ENCODE measurements around the gene ETV5.
A peak's percentile ranks its signal among the peaks of the same experiment; 100 is the strongest.

Gene ETV5

DNA sequence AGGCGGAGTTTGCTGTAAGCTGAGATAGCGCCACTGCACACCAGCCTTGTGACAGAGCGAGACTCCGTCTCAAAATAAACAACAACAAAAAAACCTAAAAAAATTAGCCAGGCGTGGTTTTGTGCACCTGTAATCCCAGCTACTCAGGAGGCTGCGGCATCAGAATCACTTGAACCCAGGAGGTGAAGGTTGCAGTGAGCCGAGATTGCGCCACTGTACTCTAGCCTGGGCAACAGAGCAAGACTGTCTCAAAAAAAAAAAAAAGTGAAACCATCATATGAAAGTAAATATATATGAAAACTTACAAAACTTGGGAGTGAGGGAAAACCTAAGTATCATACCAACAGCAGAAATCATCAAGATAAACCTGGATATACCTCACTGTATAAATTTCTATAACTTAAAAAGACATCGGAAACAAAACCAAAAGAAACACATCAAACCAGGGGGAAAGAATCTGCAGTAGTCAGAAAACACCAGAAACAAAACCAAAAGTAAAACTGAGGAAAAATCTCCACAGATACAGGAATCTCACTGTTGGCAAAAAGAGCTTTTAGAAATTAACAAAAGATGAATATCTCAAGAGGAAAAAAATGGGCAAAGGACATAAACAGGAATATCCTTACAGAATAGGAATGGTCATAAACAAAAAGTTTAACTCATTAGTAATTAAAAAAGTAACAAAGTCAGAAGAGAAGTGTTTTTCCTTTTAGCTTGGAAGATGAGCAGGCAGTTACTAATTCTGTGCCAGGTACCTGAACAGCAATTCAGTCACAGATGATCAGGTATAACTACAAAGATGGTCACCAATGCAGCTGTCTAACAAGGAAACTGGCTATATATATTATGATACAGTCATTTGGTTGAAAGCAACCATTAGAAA, 41.3 kb downstream of the ETV5 start:
- no peaks in the 10 kb centered on the region for H3K27me3 ChIP-seq (ENCODE audit: insufficient read depth, low read length)
- H3K4me1 ChIP-seq (ENCODE audit: insufficient read depth, low read length): no peaks in the 10 kb centered on the region
- no peak overlapping the region for H3K9ac ChIP-seq (ENCODE audit: low read depth, low read length)
- H3K4me3 ChIP-seq (ENCODE audit: low read length): no peak overlapping the region
- H3K36me3 ChIP-seq (ENCODE audit: insufficient read depth, low read length): peaks cover 31% of the 10 kb centered on the region
- H3K9me3 ChIP-seq (ENCODE audit: insufficient read depth, low read depth, low read length): no peaks in the 10 kb centered on the region
- 95% methylated on average over 9 of the region's 9 CpGs for WGBS
- no peak overlapping the region for H3K27ac ChIP-seq (ENCODE audit: low read depth, low read length)

DNA sequence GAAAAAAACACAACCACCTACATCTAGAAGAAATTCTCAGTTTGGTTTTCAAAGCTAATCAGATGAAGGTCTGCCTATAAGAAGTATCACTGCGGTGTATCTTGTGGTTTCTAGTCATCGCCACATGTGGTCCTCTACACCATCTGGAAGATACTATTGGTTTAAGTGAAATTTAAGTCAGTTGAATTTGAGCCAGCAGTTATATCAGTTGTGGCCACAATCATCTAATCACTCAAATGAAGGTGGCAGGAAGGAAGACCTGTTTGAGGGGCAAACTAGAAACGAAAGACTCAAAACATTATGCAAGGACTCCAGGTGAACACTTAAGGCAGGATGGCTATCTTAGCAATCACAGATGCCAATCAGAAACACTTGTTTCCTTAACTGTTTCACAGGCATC, 48.7 kb downstream of the ETV5 start:
- no peak overlapping the region for H3K4me3 ChIP-seq (ENCODE audit: low read length)

DNA sequence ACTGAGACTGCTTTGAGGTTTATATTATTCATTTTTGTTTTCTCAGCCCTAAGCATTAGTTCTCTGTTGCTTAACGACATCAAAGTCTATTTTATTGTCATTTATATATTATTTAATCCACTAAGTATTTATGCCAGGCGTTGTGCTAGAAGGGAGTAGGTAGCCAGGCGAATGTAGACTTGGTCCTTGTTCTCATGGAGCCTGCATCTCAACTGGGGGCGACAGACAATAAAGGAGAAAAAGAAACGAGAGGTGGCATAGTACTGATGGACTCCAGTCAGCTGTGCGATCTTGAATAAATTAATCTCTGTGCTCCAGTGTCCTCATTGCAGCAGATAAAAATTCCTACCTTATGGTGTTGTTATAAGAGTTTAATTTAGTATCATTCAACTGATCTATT, 49.7 kb downstream of the ETV5 start:
- peaks cover 25% of the 10 kb centered on the region for H3K4me1 ChIP-seq (ENCODE audit: insufficient read depth, low read length)
- no peaks in the 10 kb centered on the region for H3K27me3 ChIP-seq (ENCODE audit: insufficient read depth, low read length)
- H3K36me3 ChIP-seq (ENCODE audit: insufficient read depth, low read length): peaks cover 66% of the 10 kb centered on the region
- no peak overlapping the region for H3K9ac ChIP-seq (ENCODE audit: low read depth, low read length)
- H3K27ac ChIP-seq (ENCODE audit: low read depth, low read length): no peak overlapping the region
- no peak overlapping the region for H3K4me3 ChIP-seq (ENCODE audit: low read length)
- H3K9me3 ChIP-seq (ENCODE audit: insufficient read depth, low read depth, low read length): no peaks in the 10 kb centered on the region
- WGBS: 94% methylated on average over 5 of the region's 6 CpGs

More for the DNA sequence above, 48.7 kb downstream of the ETV5 start:
- peaks cover 25% of the 10 kb centered on the region for H3K4me1 ChIP-seq (ENCODE audit: insufficient read depth, low read length)
- H3K9me3 ChIP-seq (ENCODE audit: insufficient read depth, low read depth, low read length): no peaks in the 10 kb centered on the region
- WGBS: 95% methylated on average over 3 of the region's 3 CpGs
- no peak overlapping the region for H3K9ac ChIP-seq (ENCODE audit: low read depth, low read length)
- H3K36me3 ChIP-seq (ENCODE audit: insufficient read depth, low read length): peaks cover 70% of the 10 kb centered on the region
- H3K27me3 ChIP-seq (ENCODE audit: insufficient read depth, low read length): no peaks in the 10 kb centered on the region
- no peak overlapping the region for H3K27ac ChIP-seq (ENCODE audit: low read depth, low read length)

DNA sequence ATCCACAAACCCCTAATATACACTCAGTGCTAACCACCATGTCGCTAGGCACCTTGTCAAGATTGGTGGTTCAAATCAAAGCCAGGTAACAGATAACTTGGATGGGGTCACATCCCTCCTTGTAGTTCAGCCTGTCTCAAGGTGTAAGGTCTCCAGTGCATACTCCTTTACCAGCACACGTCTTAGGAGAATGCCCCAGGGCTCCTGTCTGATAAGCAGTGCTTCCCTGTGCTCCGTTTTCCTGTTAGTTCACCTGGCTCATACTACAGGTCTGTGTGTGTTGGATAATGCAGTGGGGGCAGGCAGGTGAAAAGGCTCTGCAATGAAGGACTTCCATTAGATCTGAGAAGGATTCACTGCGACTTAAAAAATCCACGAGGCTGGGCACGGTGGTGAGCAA, 50.7 kb downstream of the ETV5 start:
- no peaks in the 10 kb centered on the region for H3K27me3 ChIP-seq (ENCODE audit: insufficient read depth, low read length)
- WGBS: 91% methylated on average over 6 of the region's 6 CpGs
- H3K36me3 ChIP-seq (ENCODE audit: insufficient read depth, low read length): peaks cover 68% of the 10 kb centered on the region
- H3K9ac ChIP-seq (ENCODE audit: low read depth, low read length): 0 out of 2 replicates have a peak overlapping the region, but pooled peaks have one; percentile 33
- peak overlapping the region; percentile 63 for H3K27ac ChIP-seq (ENCODE audit: low read depth, low read length)
- peaks cover 28% of the 10 kb centered on the region for H3K4me1 ChIP-seq (ENCODE audit: insufficient read depth, low read length)
- H3K9me3 ChIP-seq (ENCODE audit: insufficient read depth, low read depth, low read length): no peaks in the 10 kb centered on the region
- no peak overlapping the region for H3K4me3 ChIP-seq (ENCODE audit: low read length)

DNA sequence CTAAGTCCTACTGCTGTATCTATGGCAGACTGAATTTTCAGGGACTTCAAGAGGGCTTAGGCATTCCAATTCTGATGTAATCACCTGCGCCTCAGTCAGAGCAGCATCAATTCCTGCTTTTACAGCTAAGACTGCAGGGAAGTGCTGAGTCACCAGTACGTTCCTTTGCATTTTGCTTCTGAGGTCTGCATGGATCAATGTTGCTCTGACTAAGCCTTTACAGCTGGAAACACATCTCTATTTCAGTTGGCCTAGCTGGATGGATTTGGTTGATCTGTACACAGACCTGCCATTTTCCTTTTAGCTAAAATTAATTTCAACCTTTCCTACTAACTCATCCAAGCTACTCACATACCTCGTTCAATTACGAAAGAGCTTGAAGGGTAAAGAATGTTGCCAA, 51.3 kb downstream of the ETV5 start:
- Histone ChIP-seq H3K27ac (ENCODE audit: low read depth, low read length) (peak overlapping the region; percentile 63), H3K9me3 (ENCODE audit: insufficient read depth, low read depth, low read length) (no peaks in the 10 kb centered on the region), H3K36me3 (ENCODE audit: insufficient read depth, low read length) (peaks cover 68% of the 10 kb centered on the region), H3K9ac (ENCODE audit: low read depth, low read length) (no peak overlapping the region; the same call in 1 of the 2 replicates), H3K27me3 (ENCODE audit: insufficient read depth, low read length) (no peaks in the 10 kb centered on the region), H3K4me3 (ENCODE audit: low read length) (no peak overlapping the region), H3K4me1 (ENCODE audit: insufficient read depth, low read length) (peaks cover 28% of the 10 kb centered on the region)
- WGBS: 81% methylated on average over 4 of the region's 4 CpGs

DNA sequence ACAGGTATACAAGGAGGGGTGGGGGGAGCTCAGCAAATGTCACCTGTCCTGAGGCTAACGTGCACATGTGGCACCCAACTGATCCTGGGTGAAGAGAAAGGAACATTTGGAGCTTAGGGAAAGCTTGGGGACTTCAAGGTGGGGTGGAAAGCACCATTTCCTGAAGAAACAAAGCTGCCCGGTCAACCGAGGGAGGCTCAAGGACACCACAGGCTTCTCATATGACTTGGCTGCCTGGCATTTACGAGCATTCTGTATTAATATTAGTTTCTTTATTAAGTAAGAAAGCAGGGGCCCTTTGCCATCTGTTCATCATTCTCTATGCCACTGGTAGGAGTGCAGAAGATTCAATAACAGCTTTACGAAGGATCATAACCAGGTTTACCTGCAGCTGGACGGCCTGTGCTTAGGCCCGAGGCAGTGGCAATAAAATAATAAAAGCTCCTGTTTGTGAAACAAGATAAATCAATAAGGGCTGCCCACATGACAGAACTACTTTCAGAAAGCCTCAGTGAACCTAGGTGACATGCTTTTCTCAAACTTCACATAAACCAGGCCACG, 54.0 kb downstream of the ETV5 start:
- 95% methylated on average over 7 of the region's 8 CpGs for WGBS
- no peaks in the 10 kb centered on the region for H3K9me3 ChIP-seq (ENCODE audit: insufficient read depth, low read depth, low read length)
- H3K27me3 ChIP-seq (ENCODE audit: insufficient read depth, low read length): no peaks in the 10 kb centered on the region
- no peak overlapping the region for H3K9ac ChIP-seq (ENCODE audit: low read depth, low read length)
- no peak overlapping the region for H3K4me3 ChIP-seq (ENCODE audit: low read length)
- peaks cover 79% of the 10 kb centered on the region for H3K36me3 ChIP-seq (ENCODE audit: insufficient read depth, low read length)
- no peak overlapping the region for H3K27ac ChIP-seq (ENCODE audit: low read depth, low read length)
- peaks cover 20% of the 10 kb centered on the region for H3K4me1 ChIP-seq (ENCODE audit: insufficient read depth, low read length)

DNA sequence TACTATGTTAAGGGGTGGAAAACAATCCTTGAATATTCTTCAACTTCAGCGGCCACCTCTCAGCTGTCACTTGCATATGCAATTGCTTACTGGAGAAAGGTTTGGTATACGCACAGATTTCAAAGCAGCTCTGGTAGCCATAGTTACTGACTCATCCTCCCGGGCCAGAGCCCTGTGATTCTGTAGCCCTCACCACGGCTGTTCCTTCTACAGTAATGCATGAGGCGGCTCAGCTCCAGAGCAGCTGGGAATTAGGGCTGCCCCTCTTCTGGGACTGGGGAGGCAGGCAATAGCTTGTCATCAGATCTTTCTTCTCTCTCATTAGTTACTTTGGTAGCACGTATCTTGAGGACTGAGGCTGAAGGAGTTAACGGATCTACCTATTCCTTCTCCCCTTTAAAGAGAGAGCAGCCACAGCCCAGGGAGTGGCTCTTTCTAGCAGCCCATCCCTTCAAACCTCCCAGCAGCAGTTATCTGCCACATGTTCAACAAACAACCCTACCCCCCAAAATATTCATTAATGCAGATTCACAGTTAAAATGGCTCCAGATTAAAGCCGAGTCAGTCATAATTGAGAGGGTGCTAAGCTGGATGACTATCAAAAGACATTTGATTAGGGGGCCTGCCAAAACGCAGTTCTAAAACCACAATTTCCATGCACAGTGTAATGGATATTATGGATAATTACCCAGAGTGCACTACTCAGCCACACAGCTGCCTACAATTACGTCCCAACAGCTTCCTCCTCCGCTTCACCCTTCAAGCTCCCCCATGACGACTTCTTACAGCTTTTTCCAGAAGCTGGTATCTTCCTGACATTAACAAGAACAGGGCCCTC, 54.7 kb downstream of the ETV5 start:
- Histone ChIP-seq H3K36me3 (ENCODE audit: insufficient read depth, low read length) (peaks cover 79% of the 10 kb centered on the region), H3K27me3 (ENCODE audit: insufficient read depth, low read length) (no peaks in the 10 kb centered on the region), H3K27ac (ENCODE audit: low read depth, low read length) (no peak overlapping the region), H3K9me3 (ENCODE audit: insufficient read depth, low read depth, low read length) (no peaks in the 10 kb centered on the region), H3K4me3 (ENCODE audit: low read length) (no peak overlapping the region), H3K4me1 (ENCODE audit: insufficient read depth, low read length) (peaks cover 20% of the 10 kb centered on the region), H3K9ac (ENCODE audit: low read depth, low read length) (no peak overlapping the region)
- WGBS: 75% methylated on average over 11 of the region's 12 CpGs

DNA sequence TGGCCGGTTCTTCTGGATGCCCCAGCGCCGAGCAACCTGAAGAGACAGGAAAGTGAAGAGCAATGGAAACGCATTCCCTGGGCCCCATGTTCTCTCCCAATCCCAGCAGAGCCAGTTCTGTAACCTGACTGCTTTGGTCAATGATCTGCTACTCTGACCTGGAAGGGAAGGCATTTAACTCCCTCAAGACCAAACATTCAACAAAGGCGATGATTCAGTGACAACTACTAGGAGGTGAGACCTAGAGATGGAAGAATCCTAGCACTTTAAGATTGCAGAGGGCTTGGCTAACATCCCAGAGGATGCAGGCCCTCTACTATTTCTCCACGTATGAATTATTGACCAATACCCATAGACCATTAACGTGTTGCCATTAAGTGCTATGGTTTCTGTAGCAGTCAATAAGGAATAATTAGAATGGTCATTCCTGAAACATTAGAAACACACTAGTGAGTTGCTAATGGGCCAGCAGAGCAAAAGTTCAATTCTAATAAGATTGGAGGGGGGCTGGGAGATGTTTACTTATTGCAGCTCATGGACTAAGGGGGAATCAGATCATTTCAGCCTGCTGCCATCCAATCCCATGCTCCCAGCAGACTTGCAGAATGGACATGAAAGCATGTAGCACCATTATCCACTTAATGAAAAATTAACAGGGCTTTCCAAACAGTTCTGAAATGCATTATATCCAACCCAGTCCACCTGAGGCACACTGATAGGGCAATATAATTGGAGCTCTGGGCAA, 56.6 kb downstream of the ETV5 start:
- Histone ChIP-seq H3K27ac (ENCODE audit: low read depth, low read length) (no peak overlapping the region), H3K4me1 (ENCODE audit: insufficient read depth, low read length) (peaks cover 8% of the 10 kb centered on the region), H3K27me3 (ENCODE audit: insufficient read depth, low read length) (no peaks in the 10 kb centered on the region), H3K9ac (ENCODE audit: low read depth, low read length) (no peak overlapping the region), H3K4me3 (ENCODE audit: low read length) (no peak overlapping the region), H3K36me3 (ENCODE audit: insufficient read depth, low read length) (peaks cover 90% of the 10 kb centered on the region), H3K9me3 (ENCODE audit: insufficient read depth, low read depth, low read length) (no peaks in the 10 kb centered on the region)
- 90% methylated on average over 7 of the region's 7 CpGs for WGBS

DNA sequence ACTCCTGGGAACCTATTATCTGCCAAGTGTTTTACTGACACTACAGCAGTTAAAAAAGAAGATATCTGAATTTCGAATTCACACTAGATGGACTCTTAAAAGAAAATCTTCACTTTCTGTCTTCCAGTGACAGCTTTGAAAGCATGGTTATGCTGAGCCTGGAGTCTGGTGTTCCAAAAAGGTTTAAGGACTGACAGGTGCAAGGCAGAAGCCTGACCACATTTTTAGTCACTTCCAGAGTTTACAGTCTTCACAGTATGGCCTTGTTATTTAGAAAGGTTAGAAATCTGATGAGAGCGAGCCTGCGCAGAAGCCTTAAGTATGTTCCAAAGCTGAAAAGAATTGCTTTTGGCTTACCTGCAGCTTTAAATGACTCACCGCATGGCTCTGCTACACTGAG, 59.9 kb downstream of the ETV5 start:
- 94% methylated on average over 4 of the region's 4 CpGs for WGBS
- H3K4me1 ChIP-seq (ENCODE audit: insufficient read depth, low read length): 0 out of 2 replicates have a peak, but pooled peaks cover 6% of the 10 kb centered on the region
- H3K9ac ChIP-seq (ENCODE audit: low read depth, low read length): no peak overlapping the region
- H3K4me3 ChIP-seq (ENCODE audit: low read length): no peak overlapping the region
- no peak overlapping the region for H3K27ac ChIP-seq (ENCODE audit: low read depth, low read length)
- H3K9me3 ChIP-seq (ENCODE audit: insufficient read depth, low read depth, low read length): no peaks in the 10 kb centered on the region
- H3K36me3 ChIP-seq (ENCODE audit: insufficient read depth, low read length): peaks cover 70% of the 10 kb centered on the region
- no peaks in the 10 kb centered on the region for H3K27me3 ChIP-seq (ENCODE audit: insufficient read depth, low read length)

DNA sequence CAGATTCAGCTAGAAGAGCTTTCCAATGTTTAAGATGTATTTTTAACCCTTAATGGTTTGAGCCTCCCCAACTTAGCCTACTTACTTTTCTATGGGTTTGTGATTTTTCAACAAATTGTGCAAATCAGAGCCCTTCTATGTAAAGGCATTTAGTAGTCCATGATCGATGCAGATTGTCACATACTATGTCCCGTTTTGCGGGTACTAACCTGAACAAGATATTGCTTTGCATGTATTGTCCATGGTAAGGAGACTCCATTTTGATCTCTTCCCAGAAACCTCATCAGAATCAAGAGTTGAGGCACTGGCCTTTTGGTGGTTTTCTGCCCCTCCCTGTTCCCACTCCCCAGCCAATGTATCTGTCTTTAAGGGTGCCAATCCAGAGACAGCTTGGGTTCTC, 60.8 kb downstream of the ETV5 start:
- Histone ChIP-seq H3K27ac (ENCODE audit: low read depth, low read length) (no peak overlapping the region), H3K27me3 (ENCODE audit: insufficient read depth, low read length) (no peaks in the 10 kb centered on the region), H3K9ac (ENCODE audit: low read depth, low read length) (no peak overlapping the region), H3K4me1 (ENCODE audit: insufficient read depth, low read length) (0 out of 2 replicates have a peak, but pooled peaks cover 5% of the 10 kb centered on the region), H3K36me3 (ENCODE audit: insufficient read depth, low read length) (peaks cover 63% of the 10 kb centered on the region), H3K4me3 (ENCODE audit: low read length) (no peak overlapping the region), H3K9me3 (ENCODE audit: insufficient read depth, low read depth, low read length) (no peaks in the 10 kb centered on the region)
- 96% methylated on average over 3 of the region's 3 CpGs for WGBS

Data from HUES64 (cell line).